HUES6 (cell line): ENCODE results near the gene NRXN3.

Experiments
- H3K27ac ChIP-seq: 2 replicates; pipeline ENCODE4 v1.7.0; 2013; ENCODE audit warnings: low read depth, mild to moderate bottlenecking, low read length, inconsistent platforms
- H3K27me3 ChIP-seq: 2 replicates; pipeline ENCODE4 v1.6.1; 2013; ENCODE audit warnings: low read length; ENCODE audit not compliant: control insufficient read depth, insufficient read depth
- H3K36me3 ChIP-seq: 2 replicates; pipeline ENCODE4 v1.6.1; 2013; ENCODE audit warnings: low read length; ENCODE audit not compliant: control insufficient read depth, insufficient read depth
- H3K4me1 ChIP-seq: 2 replicates; pipeline ENCODE4 v1.6.1; 2013; ENCODE audit warnings: low read length; ENCODE audit not compliant: control insufficient read depth, insufficient read depth
- H3K4me3 ChIP-seq: 2 replicates; pipeline ENCODE4 v1.5.1; 2013; ENCODE audit warnings: low read depth, low read length
- H3K9ac ChIP-seq: one replicate; pipeline ENCODE4 v1.6.1; 2013; ENCODE audit warnings: mild to moderate bottlenecking, low read length
- H3K9me3 ChIP-seq: 2 replicates; pipeline ENCODE4 v1.6.1; 2013; ENCODE audit warnings: low read depth, low read length; ENCODE audit not compliant: control insufficient read depth, insufficient read depth

Gene NRXN3

GRCh38 chr14:79852950-79853744, 1683.0 kb downstream of the NRXN3 start:
- Histone ChIP-seq H3K27ac (no peak overlapping the region), H3K9ac (no peak overlapping the region), H3K9me3 (no peaks in the 10 kb centered on the region), H3K4me3 (no peak overlapping the region), H3K27me3 (no peaks in the 10 kb centered on the region), H3K4me1 (peaks cover 3% of the 10 kb centered on the region; the same call in 1 of the 2 replicates), H3K36me3 (no peaks in the 10 kb centered on the region)

DNA sequence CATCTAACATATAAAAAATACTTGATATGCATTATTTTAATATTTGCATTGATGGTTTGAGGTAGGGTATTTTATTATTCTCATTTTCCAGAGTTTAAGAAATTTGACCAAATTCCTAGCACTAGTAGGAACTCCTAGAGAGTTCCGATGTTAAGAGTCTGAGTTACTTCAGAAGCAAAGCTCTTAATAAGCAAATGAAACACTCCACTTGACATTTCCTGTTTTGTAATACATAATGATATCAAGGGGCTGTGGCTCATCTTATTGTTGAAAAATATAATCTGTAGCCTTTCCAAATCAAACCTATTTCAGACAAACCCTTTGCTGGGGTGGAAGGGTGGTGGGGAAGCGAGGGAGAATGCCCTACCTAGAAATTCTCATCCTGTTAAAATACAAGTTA, 1685.6 kb downstream of the NRXN3 start:
- H3K27me3 ChIP-seq, result no peaks in the 10 kb centered on the region
- no peak overlapping the region for H3K27ac ChIP-seq
- H3K9ac ChIP-seq, result no peak overlapping the region
- no peaks in the 10 kb centered on the region for H3K9me3 ChIP-seq
- peaks cover 3% of the 10 kb centered on the region; the same call in 1 of the 2 replicates for H3K4me1 ChIP-seq
- no peaks in the 10 kb centered on the region for H3K36me3 ChIP-seq
- no peak overlapping the region for H3K4me3 ChIP-seq

- H3K27ac ChIP-seq, result no peak overlapping the region
Measured at GRCh38 chr14:79856381-79856780, 1686.2 kb downstream of the NRXN3 start.

GRCh38 chr14:79861111-79861510, 1690.9 kb downstream of the NRXN3 start:
- H3K27ac ChIP-seq, result no peak overlapping the region

More at GRCh38 chr14:79856381-79856780, 1686.2 kb downstream of the NRXN3 start:
- no peaks in the 10 kb centered on the region for H3K9me3 ChIP-seq
- H3K9ac ChIP-seq, result no peak overlapping the region
- no peaks in the 10 kb centered on the region for H3K27me3 ChIP-seq
- H3K4me1 ChIP-seq, result peaks cover 3% of the 10 kb centered on the region; the same call in 1 of the 2 replicates
- H3K36me3 ChIP-seq, result no peaks in the 10 kb centered on the region
- H3K4me3 ChIP-seq, result no peak overlapping the region

DNA sequence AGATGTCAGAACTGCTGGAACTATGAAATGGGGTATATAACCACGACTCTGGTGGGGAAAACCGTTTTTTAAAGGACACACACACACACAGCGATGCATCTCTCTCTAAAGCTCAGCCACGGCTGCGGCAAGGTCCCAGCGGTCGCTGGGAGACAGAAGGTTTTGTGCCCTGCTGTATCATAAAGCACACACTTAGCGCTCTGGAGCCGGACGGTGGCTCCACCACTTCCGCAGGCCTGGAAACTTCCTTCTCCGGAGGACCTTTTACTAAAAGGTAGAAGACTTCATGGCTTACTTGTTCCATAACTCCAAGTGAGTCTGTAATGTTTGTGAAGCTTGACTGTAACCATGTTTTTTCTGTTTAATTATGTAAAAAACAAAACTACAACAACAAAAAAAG, 1691.9 kb downstream of the NRXN3 start:
- Histone ChIP-seq H3K9ac (no peak overlapping the region), H3K4me1 (no peaks in the 10 kb centered on the region), H3K27me3 (no peaks in the 10 kb centered on the region), H3K4me3 (no peak overlapping the region), H3K27ac (no peak overlapping the region), H3K9me3 (no peaks in the 10 kb centered on the region), H3K36me3 (no peaks in the 10 kb centered on the region)

More at GRCh38 chr14:79861111-79861510, 1690.9 kb downstream of the NRXN3 start:
- Histone ChIP-seq H3K4me3 (no peak overlapping the region), H3K36me3 (no peaks in the 10 kb centered on the region), H3K27me3 (no peaks in the 10 kb centered on the region), H3K9me3 (no peaks in the 10 kb centered on the region), H3K9ac (no peak overlapping the region), H3K4me1 (no peaks in the 10 kb centered on the region)

GRCh38 chr14:79871136-79871535, 1701.0 kb downstream of the NRXN3 start:
- Histone ChIP-seq H3K27ac (no peak overlapping the region), H3K4me1 (no peaks in the 10 kb centered on the region), H3K9me3 (no peaks in the 10 kb centered on the region), H3K27me3 (no peaks in the 10 kb centered on the region), H3K4me3 (no peak overlapping the region), H3K9ac (no peak overlapping the region), H3K36me3 (no peaks in the 10 kb centered on the region)

GRCh38 chr14:79878229-79878628, 1708.1 kb downstream of the NRXN3 start:
- Histone ChIP-seq H3K27ac (no peak overlapping the region), H3K36me3 (no peaks in the 10 kb centered on the region), H3K27me3 (no peaks in the 10 kb centered on the region), H3K9ac (no peak overlapping the region), H3K4me3 (no peak overlapping the region), H3K4me1 (no peaks in the 10 kb centered on the region), H3K9me3 (no peaks in the 10 kb centered on the region)

DNA sequence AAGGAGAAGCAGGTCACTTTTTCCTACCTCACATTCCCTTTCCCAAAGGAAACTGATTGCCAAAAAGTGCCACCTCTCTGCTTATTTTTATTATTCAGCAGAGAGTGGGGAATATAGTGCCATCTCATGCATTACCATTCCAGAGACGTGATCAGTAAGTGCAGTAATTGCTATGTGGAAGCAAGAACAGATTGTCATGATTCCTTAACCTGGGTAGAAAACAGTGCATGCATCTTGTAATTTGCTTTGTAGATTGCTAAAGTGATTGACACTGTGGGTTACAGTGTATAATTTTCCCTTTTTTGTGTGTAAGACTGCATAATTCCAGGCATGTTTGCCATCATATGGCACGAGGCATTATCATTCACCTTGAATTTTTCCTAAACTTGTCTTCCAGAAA, 1708.6 kb downstream of the NRXN3 start:
- H3K9ac ChIP-seq, result no peak overlapping the region
- no peak overlapping the region for H3K27ac ChIP-seq
- H3K36me3 ChIP-seq, result no peaks in the 10 kb centered on the region
- no peak overlapping the region for H3K4me3 ChIP-seq
- H3K27me3 ChIP-seq, result no peaks in the 10 kb centered on the region
- no peaks in the 10 kb centered on the region for H3K4me1 ChIP-seq
- H3K9me3 ChIP-seq, result no peaks in the 10 kb centered on the region

DNA sequence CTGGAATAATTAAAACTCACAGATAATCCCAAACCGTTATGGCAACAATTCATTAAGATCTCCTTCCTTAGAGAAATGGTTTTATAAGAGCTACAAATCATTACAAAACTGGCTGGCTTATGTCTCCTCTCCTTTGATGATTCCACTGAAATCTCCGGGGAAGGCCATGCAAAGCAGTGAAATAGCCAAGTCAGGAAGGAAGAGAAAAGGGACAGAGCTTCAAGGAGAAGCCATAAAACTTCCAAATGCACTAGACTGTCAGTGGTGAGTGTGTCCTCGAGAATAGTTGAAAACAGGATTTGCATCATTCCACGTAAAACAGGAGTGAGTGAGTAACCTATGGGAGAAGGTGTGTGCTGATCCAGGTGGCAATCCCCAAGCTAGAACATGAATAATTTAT, 1711.1 kb downstream of the NRXN3 start:
- H3K27me3 ChIP-seq, result no peaks in the 10 kb centered on the region
- H3K9ac ChIP-seq, result no peak overlapping the region
- H3K9me3 ChIP-seq, result no peaks in the 10 kb centered on the region
- no peaks in the 10 kb centered on the region for H3K36me3 ChIP-seq
- H3K4me1 ChIP-seq, result no peaks in the 10 kb centered on the region
- H3K27ac ChIP-seq, result no peak overlapping the region
- H3K4me3 ChIP-seq, result no peak overlapping the region

GRCh38 chr14:79890527-79890926, 1720.4 kb downstream of the NRXN3 start:
- H3K4me3 ChIP-seq, result no peak overlapping the region
- no peak overlapping the region for H3K27ac ChIP-seq
- no peaks in the 10 kb centered on the region for H3K36me3 ChIP-seq
- peaks cover 5% of the 10 kb centered on the region; the same call in 1 of the 2 replicates for H3K4me1 ChIP-seq
- H3K9ac ChIP-seq, result no peak overlapping the region
- no peaks in the 10 kb centered on the region for H3K9me3 ChIP-seq
- no peaks in the 10 kb centered on the region for H3K27me3 ChIP-seq

DNA sequence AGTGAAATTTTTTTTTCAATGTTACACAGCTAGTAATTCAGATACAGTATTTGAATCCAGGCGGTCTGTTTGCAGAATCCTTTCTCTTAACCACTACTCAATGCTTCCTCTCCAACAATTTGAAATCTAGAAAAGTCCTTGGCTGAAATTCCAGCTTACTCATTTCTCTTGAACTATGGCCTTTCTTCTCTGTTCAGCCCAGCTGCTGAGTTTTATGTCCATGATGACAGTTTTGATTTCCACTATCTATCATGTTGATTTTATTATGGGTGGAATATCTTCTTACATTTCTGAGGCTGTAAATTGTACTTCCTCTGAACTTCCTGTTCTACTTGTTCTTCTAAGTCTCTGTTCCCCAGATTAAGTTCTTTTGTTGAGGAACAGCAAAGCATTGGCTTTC, 1725.8 kb downstream of the NRXN3 start:
- Histone ChIP-seq H3K4me3 (no peak overlapping the region), H3K27ac (no peak overlapping the region)

More for the DNA sequence above, 1725.8 kb downstream of the NRXN3 start:
- Histone ChIP-seq H3K27me3 (no peaks in the 10 kb centered on the region), H3K9me3 (no peaks in the 10 kb centered on the region), H3K36me3 (no peaks in the 10 kb centered on the region), H3K9ac (no peak overlapping the region), H3K4me1 (peaks cover 5% of the 10 kb centered on the region; the same call in 1 of the 2 replicates)
